ENCODE measurements around the gene PLCB1.
"Not testable (repeated sequence)": the region's sequence is repeated elsewhere in the genome, so short reads cannot be mapped to it uniquely, and the experiment has no call there.

Gene PLCB1

DNA sequence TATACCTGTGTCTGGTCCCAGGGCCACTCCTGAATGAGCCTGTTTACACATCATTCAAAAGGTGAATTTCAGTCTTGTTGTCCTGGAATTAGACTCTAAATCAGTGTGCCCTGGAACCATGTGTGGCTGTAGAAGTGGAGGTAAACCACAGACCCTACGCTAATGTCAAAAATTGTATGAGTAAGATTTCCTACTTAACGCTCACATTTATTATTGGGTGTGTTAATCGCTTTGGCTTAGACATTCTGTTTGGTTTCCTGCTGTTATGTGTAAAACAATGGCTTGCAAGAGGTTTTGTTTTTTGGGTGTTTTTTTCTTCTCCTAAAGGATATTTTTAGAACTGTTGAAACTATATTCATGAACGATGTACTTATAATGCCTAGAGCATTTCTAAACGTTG is 19.3 kb downstream of the PLCB1 start:
- Histone ChIP-seq H3K36me3 (ENCODE audit: insufficient read depth, low read depth, low read length) (no peaks in the 10 kb centered on the region), H3K9me3 (ENCODE audit: insufficient read depth, low read depth, low read length) (no peaks in the 10 kb centered on the region), H3K4me1 (ENCODE audit: insufficient read depth, low read length) (no peaks in the 10 kb centered on the region), H3K9ac (ENCODE audit: low read depth, low read length) (no peak overlapping the region), H3K4me3 (ENCODE audit: low read length) (no peak overlapping the region), H3K27ac (ENCODE audit: low read length) (no peak overlapping the region), H3K27me3 (ENCODE audit: insufficient read depth, low read length) (no peaks in the 10 kb centered on the region)

DNA sequence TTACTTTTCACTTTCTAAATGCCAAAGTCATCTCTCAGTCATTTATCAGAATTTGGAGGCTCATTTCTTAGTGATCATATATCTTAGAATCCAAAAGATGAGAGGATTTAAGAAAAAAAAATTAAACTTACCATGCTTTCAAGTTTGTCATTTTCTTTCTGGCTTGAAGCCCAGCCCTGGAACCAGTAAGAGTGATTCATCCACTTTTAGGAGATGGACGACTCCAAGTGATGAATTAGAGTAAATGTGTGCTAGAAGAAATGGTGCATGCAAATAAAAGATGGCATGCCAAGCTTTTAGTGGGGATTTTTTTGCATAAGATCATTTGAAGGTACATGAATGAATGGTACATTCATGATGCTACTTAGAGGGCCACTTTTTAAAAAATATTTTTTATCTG is 20.1 kb downstream of the PLCB1 start:
- Histone ChIP-seq H3K36me3 (ENCODE audit: insufficient read depth, low read depth, low read length) (no peaks in the 10 kb centered on the region), H3K9ac (ENCODE audit: low read depth, low read length) (no peak overlapping the region), H3K4me3 (ENCODE audit: low read length) (no peak overlapping the region), H3K4me1 (ENCODE audit: insufficient read depth, low read length) (no peaks in the 10 kb centered on the region), H3K27me3 (ENCODE audit: insufficient read depth, low read length) (no peaks in the 10 kb centered on the region), H3K9me3 (ENCODE audit: insufficient read depth, low read depth, low read length) (no peaks in the 10 kb centered on the region), H3K27ac (ENCODE audit: low read length) (no peak overlapping the region)

- Histone ChIP-seq H3K4me3 (ENCODE audit: low read length) (no peak overlapping the region), H3K27ac (ENCODE audit: low read length) (no peak overlapping the region), H3K4me1 (ENCODE audit: insufficient read depth, low read length) (no peaks in the 10 kb centered on the region), H3K27me3 (ENCODE audit: insufficient read depth, low read length) (no peaks in the 10 kb centered on the region), H3K9ac (ENCODE audit: low read depth, low read length) (no peak overlapping the region), H3K9me3 (ENCODE audit: insufficient read depth, low read depth, low read length) (peaks cover under 1% of the 10 kb centered on the region; the same call in 1 of the 2 replicates), H3K36me3 (ENCODE audit: insufficient read depth, low read depth, low read length) (no peaks in the 10 kb centered on the region)
Observed at GRCh38 chr20:8152847-8153246, 20.8 kb downstream of the PLCB1 start.

- Histone ChIP-seq H3K4me3 (ENCODE audit: low read length) (no peak overlapping the region), H3K4me1 (ENCODE audit: insufficient read depth, low read length) (no peaks in the 10 kb centered on the region), H3K36me3 (ENCODE audit: insufficient read depth, low read depth, low read length) (no peaks in the 10 kb centered on the region), H3K27me3 (ENCODE audit: insufficient read depth, low read length) (no peaks in the 10 kb centered on the region), H3K9me3 (ENCODE audit: insufficient read depth, low read depth, low read length) (peaks cover 6% of the 10 kb centered on the region; the same call in 1 of the 2 replicates), H3K27ac (ENCODE audit: low read length) (no peak overlapping the region), H3K9ac (ENCODE audit: low read depth, low read length) (no peak overlapping the region)
Observed at GRCh38 chr20:8153281-8153908, 21.3 kb downstream of the PLCB1 start.

DNA sequence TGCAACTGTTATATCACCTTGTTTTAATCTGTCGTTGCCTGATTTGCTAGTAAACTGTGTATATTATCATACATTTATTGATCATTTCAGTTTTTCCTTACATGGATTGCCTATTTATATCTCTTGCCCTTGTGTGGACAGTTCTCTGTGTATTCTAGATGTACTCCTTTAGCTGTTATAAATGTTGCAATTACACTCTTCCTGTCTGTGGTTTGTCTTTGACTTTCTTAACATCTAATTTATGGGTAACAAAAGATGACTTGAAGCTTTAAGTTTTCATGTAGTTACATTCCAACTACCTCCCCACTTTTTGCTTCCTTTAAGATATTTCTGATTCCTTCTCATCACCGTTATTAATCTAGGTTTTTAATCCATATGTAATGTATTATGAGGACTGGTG is 22.6 kb downstream of the PLCB1 start:
- no peak overlapping the region for H3K27ac ChIP-seq (ENCODE audit: low read length)
- no peaks in the 10 kb centered on the region for H3K4me1 ChIP-seq (ENCODE audit: insufficient read depth, low read length)
- no peak overlapping the region for H3K4me3 ChIP-seq (ENCODE audit: low read length)
- no peak overlapping the region for H3K9ac ChIP-seq (ENCODE audit: low read depth, low read length)
- H3K27me3 ChIP-seq (ENCODE audit: insufficient read depth, low read length), result no peaks in the 10 kb centered on the region
- H3K36me3 ChIP-seq (ENCODE audit: insufficient read depth, low read depth, low read length), result no peaks in the 10 kb centered on the region
- H3K9me3 ChIP-seq (ENCODE audit: insufficient read depth, low read depth, low read length), result peaks cover 14% of the 10 kb centered on the region; the same call in 1 of the 2 replicates

- Histone ChIP-seq H3K4me1 (ENCODE audit: insufficient read depth, low read length) (no peaks in the 10 kb centered on the region), H3K27me3 (ENCODE audit: insufficient read depth, low read length) (no peaks in the 10 kb centered on the region), H3K27ac (ENCODE audit: low read length) (no peak overlapping the region), H3K4me3 (ENCODE audit: low read length) (no peak overlapping the region), H3K9me3 (ENCODE audit: insufficient read depth, low read depth, low read length) (peaks cover 15% of the 10 kb centered on the region; the same call in 1 of the 2 replicates), H3K36me3 (ENCODE audit: insufficient read depth, low read depth, low read length) (no peaks in the 10 kb centered on the region), H3K9ac (ENCODE audit: low read depth, low read length) (no peak overlapping the region)
Observed at GRCh38 chr20:8155229-8155628, 23.2 kb downstream of the PLCB1 start.

DNA sequence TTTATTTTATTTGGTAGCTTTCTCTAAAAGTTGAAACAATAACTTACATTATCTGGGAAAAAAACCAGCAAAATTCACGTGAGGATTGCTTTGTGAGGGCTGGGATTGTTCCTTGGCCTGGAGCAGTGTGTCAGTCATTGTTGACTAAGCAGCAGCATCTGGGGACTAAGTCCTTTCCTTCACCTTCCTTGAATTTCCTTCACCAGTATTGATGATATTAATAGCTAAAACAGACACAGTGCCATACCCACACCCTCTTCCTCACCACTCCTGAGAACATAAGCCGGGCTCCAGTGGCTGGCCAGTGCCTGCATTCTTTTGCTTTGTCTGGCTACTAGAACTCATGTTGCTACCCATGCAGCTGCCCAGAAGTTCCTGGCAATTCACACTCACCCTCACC is 23.7 kb downstream of the PLCB1 start:
- H3K4me3 ChIP-seq (ENCODE audit: low read length), result no peak overlapping the region
- H3K4me1 ChIP-seq (ENCODE audit: insufficient read depth, low read length), result no peaks in the 10 kb centered on the region
- no peaks in the 10 kb centered on the region for H3K27me3 ChIP-seq (ENCODE audit: insufficient read depth, low read length)
- H3K9ac ChIP-seq (ENCODE audit: low read depth, low read length), result no peak overlapping the region
- H3K9me3 ChIP-seq (ENCODE audit: insufficient read depth, low read depth, low read length), result peaks cover 15% of the 10 kb centered on the region; the same call in 1 of the 2 replicates
- H3K27ac ChIP-seq (ENCODE audit: low read length), result no peak overlapping the region
- no peaks in the 10 kb centered on the region for H3K36me3 ChIP-seq (ENCODE audit: insufficient read depth, low read depth, low read length)

GRCh38 chr20:8156235-8157079 is 24.4 kb downstream of the PLCB1 start:
- H3K9me3 ChIP-seq (ENCODE audit: insufficient read depth, low read depth, low read length), result peaks cover 15% of the 10 kb centered on the region; the same call in 1 of the 2 replicates
- H3K4me3 ChIP-seq (ENCODE audit: low read length), result no peak overlapping the region
- no peak overlapping the region for H3K9ac ChIP-seq (ENCODE audit: low read depth, low read length)
- no peaks in the 10 kb centered on the region for H3K36me3 ChIP-seq (ENCODE audit: insufficient read depth, low read depth, low read length)
- no peaks in the 10 kb centered on the region for H3K4me1 ChIP-seq (ENCODE audit: insufficient read depth, low read length)
- H3K27me3 ChIP-seq (ENCODE audit: insufficient read depth, low read length), result no peaks in the 10 kb centered on the region
- H3K27ac ChIP-seq (ENCODE audit: low read length), result no peak overlapping the region

DNA sequence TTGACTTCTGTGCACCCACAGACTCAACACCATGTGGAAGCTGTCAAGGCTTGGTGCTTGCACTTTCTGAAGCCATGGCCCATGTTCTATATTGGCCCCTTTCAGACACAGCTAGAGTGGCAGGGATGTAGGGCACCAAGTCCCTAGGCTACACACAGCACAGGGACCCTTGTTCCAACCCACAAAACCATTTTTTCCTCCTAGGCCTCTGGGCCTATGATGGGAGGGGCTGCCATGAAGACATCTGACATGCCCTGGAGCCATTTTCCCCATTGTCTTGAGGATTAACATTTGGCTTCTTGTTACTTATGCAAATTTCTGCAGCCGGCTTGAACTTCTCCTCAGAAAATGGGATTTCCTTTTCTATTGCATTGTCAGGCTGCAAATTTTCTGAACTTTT is 27.2 kb downstream of the PLCB1 start:
- peaks cover 15% of the 10 kb centered on the region; the same call in 1 of the 2 replicates for H3K9me3 ChIP-seq (ENCODE audit: insufficient read depth, low read depth, low read length)
- not testable (repeated sequence) for H3K36me3 ChIP-seq (ENCODE audit: insufficient read depth, low read depth, low read length); H3K27ac ChIP-seq (ENCODE audit: low read length); H3K27me3 ChIP-seq (ENCODE audit: insufficient read depth, low read length); H3K4me1 ChIP-seq (ENCODE audit: insufficient read depth, low read length); H3K4me3 ChIP-seq (ENCODE audit: low read length); H3K9ac ChIP-seq (ENCODE audit: low read depth, low read length)

DNA sequence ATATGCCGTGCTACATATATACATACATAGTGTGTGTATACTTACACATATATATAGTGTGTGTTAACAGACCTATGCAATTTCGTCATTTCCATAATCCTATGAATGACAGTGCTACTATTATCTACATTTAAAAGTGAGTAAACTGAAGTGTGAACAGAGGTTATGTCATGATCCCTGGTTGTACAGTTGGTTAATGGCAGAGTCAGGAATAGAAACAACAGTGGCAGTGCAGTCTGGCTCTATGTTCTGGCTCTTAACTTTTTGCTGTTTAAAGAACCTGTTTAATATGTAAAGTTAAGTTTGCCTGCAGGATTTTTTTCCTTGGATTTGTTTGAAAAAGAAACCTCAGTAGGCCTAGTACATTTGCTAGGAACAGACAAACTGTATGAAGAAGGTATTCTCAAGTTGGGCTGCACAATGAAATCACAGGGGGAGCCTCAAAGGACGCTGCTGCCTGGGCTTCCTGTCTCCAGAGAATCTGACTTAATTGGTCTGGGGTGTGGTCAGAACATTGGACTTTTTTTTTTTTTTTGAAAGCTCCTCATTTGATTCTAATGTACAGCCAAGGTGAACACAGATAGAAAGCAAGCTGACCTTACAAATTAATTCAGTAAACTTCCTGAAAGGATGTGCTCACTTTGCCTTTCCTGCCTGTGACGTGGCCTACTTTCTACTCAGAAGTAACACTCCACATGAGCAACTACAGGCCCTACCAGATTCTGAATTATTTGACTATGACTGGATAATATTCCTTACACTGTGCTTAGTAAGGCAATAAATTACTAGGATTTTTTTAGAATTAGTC is 29.4 kb downstream of the PLCB1 start:
- Histone ChIP-seq H3K36me3 (ENCODE audit: insufficient read depth, low read depth, low read length) (no peaks in the 10 kb centered on the region), H3K9me3 (ENCODE audit: insufficient read depth, low read depth, low read length) (peaks cover 15% of the 10 kb centered on the region; the same call in 1 of the 2 replicates), H3K9ac (ENCODE audit: low read depth, low read length) (no peak overlapping the region), H3K27me3 (ENCODE audit: insufficient read depth, low read length) (no peaks in the 10 kb centered on the region), H3K4me3 (ENCODE audit: low read length) (no peak overlapping the region), H3K4me1 (ENCODE audit: insufficient read depth, low read length) (no peaks in the 10 kb centered on the region), H3K27ac (ENCODE audit: low read length) (no peak overlapping the region)

- no peak overlapping the region for H3K9ac ChIP-seq (ENCODE audit: low read depth, low read length)
- no peaks in the 10 kb centered on the region for H3K36me3 ChIP-seq (ENCODE audit: insufficient read depth, low read depth, low read length)
- no peaks in the 10 kb centered on the region for H3K4me1 ChIP-seq (ENCODE audit: insufficient read depth, low read length)
- H3K27ac ChIP-seq (ENCODE audit: low read length), result no peak overlapping the region
- peaks cover 15% of the 10 kb centered on the region; the same call in 1 of the 2 replicates for H3K9me3 ChIP-seq (ENCODE audit: insufficient read depth, low read depth, low read length)
- H3K27me3 ChIP-seq (ENCODE audit: insufficient read depth, low read length), result no peaks in the 10 kb centered on the region
- H3K4me3 ChIP-seq (ENCODE audit: low read length), result no peak overlapping the region
Observed at GRCh38 chr20:8162610-8163009, 30.5 kb downstream of the PLCB1 start.

All from iPS-20b (cell line).